GM21825 (cell line): ENCODE measurements around the gene MET.
"Not testable (repeated sequence)": the region's sequence is repeated elsewhere in the genome, so short reads cannot be mapped to it uniquely, and the experiment has no call there.

Experiments
- ATAC-seq: cut with Tn5 transposase; IDR thresholded peaks from one replicate; pipeline ENCODE4 v1.9.1; 2021; ENCODE audit warnings: mild to moderate bottlenecking, moderate library complexity; ENCODE audit not compliant: unreplicated experiment

MET gene

DNA sequence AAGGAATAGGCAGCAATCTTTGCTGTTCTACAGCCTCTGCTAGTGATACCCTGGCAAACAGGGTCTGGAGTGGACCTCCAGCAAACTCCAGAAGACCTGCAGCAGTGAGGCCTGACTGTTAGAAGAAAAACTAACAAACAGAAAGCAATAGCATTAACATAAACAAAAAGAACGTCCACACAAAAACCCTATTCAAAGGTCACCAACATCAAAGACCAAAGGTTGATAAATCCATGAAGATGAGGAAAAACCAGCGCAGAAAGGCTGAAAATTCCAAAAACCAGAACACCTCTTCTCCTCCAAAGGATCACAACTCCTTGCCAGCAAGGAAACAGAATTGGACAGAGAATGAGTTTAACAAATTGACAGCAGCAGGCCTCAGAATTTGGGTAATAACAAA is 71.8 kb downstream of the MET start:
- ATAC-seq = not testable (repeated sequence)

DNA sequence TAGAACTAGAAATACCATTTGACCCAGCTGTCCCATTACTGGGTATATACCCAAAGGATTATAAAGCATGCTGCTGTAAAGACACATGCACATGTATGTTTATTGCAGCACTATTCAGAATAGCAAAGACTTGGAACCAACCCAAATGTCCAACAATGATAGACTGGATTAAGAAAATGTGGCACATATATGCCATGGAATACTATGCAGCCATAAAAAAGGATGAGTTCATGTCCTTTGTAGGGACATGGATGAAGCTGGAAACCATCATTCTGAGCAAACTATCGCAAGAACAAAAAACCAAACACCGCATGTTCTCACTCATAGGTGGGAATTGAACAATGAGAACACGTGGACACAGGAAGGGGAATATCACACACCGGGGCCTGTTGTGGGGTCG is 74.4 kb downstream of the MET start:
- not testable (repeated sequence) for ATAC-seq

DNA sequence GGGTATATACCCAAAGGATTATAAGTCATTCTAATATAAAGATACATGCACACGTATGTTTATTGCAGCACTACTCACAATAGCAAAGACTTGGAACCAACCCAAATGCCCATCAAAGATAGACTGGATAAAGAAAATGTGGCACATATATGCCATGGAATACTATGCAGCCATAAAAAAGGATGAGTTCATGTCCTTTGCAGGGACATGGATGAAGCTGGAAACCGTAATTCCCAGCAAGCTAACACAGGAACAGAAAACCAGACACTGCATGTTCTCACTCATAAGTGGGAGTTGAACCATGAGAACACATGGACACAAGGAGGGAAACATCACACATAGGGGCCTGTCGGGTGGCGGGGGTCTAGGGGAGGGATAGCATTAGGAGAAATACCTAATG is 79.1 kb downstream of the MET start:
- not testable (repeated sequence) for ATAC-seq

DNA sequence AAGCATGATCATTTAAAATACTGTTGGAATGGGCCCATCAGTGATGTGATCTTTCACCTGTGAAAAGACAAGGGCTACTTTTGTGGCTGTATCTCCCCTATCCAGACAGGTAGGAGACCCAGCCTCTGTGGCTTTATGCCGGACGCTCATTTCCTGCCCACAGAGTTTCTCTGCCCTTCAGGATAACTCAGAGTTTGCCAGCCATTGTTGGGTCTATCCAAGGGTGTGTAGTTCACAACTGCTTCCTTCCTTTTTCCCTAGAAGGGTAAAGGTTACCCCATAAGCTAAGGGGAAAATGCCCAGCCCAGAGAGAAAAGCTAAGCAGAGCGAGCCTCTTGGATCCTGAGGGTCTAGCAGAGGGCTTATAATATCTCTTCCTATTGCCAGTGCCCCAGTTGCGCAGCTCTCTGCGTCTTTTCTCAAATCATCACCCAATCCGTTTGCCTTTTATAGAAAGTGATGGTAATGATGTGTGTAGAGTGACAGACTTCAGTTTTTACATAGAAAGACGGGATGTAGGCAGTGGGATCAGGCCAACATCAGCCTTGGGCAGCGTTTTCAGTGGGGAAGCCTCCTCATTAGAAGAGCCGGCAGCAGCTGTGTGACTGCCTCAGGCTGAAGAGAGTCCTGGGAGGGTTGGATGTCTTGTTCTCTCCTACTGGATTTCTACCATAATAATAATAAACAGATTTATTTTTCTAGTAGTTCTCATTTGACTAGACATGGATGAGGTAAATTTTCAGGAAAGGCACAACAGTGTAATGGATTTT is 80.5 kb downstream of the MET start:
- ATAC-seq = no peak

DNA sequence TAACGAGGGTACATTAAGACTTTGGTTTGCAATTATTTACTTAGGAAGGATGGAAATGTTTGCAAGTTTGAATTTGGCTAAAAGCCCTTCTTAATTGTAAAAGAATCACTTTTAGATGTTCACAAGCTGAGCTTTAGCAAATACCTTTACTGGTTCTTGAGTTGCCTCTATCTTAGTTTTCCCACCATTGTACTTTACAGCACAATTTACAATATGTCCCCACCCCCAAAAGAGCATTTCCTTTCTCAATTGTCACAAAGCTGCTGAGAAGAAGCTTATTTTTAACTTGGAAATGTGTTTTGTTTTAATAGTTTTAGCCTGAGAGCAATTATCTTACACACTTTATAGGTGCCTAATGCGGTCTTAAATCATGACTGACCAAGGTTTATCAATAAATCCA is 81.1 kb downstream of the MET start:
- no peak for ATAC-seq

DNA sequence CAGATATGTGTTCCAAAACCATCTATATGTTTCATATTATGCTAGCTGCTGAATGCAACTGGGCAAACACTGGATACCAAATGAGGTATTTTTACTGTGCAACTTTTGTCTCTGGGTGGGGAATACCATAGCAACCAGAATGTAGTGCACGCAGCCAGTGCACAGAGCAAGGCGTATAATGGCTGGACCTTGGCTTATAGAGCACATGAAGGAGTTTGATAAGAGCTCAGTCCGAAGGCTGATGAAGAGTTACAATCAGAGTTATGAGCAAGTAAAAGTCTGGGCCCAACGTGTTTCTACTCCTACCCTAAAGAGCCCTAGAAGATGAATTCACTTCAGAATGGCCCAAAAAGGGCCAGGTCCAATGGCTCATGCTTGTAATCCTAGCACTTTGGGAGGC is 82.2 kb downstream of the MET start:
- ATAC-seq = no peak

DNA sequence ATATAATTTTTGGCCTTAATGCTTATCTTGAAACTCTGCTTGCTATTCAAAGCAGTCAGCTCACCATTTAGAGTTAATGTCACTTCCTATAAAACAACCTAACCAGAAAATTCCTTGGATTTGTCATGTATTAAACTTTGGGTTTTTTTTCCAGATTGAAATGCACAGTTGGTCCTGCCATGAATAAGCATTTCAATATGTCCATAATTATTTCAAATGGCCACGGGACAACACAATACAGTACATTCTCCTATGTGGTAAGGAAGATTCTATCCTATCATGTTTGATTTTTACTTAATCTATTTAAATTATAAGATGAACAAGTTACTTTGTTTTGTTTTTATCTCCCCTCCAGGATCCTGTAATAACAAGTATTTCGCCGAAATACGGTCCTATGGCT is 85.3 kb downstream of the MET start:
- ATAC-seq = no peak

DNA sequence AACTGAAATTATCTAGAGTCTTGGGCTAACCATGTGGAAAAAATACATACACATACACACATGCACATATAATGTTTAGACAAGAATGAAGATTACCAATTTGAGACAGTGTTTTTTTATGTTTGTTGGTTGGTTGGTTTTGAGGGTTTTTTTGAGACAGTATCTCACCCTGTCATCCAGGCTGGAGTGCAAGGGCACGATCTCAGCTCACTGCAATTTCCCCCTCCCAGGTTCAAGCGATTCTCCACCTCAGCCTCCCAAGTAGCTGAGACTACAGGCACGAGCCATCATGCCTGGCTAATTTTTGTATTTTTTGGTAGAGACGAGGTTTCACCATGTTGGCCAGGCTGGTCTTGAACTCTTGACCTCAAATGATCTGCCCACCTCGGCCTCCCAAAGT is 87.6 kb downstream of the MET start:
- ATAC-seq = not testable (repeated sequence)

DNA sequence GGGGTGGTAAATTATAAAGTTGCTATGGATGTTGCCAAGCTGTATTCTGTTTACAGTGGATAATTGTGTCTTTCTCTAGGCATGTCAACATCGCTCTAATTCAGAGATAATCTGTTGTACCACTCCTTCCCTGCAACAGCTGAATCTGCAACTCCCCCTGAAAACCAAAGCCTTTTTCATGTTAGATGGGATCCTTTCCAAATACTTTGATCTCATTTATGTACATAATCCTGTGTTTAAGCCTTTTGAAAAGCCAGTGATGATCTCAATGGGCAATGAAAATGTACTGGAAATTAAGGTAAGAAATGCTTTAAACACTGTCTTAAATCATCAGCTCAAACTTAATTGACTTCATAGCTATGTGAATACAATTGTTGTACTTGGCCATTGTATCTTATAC is 91.0 kb downstream of the MET start:
- no peak for ATAC-seq

DNA sequence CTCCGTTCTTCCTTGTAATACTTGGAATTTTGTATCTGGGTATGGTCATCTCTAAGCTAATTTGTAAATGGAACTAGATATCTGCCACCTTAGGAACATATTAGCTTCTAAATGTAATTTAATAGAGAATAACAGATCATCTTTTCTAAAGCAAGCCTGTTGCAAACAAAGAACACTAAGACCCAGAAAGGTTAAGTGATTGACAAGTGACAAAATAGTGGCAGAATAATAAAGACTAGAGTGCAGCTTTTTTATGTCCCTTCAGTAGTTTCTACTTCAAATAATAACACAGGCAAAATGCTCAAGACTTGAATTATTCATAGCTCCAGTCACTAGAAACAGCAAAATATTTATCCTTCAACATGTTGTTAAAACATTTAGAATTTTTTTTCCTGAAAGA is 91.7 kb downstream of the MET start:
- ATAC-seq = no peak

DNA sequence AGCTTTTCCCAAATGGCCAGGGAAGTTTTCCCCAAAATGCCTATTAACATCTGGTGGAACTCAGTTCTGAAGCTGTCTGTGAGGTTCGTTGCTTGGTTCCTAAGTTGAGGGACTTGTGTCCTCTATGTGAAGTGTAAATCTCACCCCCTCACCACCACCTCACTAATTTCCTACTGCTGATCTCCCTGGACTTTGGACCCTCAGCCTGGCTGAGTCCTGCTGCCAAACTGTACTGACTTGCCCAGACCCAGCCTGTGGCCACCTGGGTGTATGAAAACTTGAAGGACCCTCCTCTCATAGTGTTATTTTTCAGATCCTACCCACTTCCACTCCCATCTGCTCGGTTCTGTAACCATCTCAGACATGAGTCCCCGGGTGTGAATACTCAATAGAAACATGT is 94.9 kb downstream of the MET start:
- ATAC-seq = no peak

DNA sequence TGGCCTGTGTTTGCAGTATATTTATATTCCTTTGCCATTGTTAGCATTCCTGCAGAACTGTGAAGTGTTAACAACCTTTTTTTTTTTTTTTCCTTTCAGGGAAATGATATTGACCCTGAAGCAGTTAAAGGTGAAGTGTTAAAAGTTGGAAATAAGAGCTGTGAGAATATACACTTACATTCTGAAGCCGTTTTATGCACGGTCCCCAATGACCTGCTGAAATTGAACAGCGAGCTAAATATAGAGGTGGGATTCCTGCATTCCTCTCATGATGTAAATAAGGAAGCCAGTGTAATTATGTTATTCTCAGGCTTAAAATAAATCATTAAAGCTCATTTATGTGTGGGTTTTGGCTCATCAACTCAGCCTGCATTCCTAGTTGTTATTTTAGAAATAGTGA is 97.5 kb downstream of the MET start:
- ATAC-seq = no peak

DNA sequence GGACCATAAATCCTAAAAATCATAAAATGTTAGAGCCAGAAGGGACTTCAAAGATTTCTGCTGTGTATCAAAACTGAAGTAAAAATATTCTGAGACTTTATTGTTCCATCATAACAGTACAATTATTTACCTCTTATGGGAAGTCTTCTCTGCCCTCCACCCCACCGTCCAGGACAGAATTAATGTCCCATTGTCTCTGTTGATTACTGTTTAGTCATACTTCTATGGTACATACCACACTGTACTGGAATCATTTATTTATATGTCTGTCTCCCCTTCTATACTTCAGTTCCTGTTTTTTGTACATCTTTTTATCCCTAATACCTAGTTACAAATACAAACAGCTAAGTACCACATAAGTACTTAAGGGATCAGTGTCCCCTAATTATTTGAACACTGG is 98.9 kb downstream of the MET start:
- ATAC-seq = no peak

DNA sequence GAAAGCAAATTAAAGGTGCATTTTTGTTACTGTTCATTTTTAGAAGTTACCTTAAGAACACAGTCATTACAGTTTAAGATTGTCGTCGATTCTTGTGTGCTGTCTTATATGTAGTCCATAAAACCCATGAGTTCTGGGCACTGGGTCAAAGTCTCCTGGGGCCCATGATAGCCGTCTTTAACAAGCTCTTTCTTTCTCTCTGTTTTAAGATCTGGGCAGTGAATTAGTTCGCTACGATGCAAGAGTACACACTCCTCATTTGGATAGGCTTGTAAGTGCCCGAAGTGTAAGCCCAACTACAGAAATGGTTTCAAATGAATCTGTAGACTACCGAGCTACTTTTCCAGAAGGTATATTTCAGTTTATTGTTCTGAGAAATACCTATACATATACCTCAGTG is 99.6 kb downstream of the MET start:
- no peak for ATAC-seq

DNA sequence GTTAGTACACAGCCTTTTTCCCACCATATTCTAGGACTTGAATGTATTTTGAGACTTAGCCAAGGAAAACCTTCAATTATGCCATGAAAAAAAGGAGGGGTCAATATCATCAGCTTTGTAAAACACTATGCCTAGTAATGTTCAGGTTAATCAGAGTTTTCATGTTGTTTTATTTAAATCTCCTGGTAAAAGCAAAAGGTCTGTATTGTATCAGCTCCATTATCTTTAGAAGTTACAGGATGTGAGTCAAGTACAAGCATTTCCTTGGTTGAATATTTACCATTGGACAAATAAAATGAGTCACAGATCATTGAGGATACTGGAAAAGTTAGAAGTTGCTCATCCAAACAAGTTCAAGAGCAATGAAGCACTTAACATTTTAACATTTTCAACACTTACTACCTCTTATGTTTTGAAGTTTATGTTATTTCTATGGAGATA is 100.4 kb downstream of the MET start:
- no peak for ATAC-seq

DNA sequence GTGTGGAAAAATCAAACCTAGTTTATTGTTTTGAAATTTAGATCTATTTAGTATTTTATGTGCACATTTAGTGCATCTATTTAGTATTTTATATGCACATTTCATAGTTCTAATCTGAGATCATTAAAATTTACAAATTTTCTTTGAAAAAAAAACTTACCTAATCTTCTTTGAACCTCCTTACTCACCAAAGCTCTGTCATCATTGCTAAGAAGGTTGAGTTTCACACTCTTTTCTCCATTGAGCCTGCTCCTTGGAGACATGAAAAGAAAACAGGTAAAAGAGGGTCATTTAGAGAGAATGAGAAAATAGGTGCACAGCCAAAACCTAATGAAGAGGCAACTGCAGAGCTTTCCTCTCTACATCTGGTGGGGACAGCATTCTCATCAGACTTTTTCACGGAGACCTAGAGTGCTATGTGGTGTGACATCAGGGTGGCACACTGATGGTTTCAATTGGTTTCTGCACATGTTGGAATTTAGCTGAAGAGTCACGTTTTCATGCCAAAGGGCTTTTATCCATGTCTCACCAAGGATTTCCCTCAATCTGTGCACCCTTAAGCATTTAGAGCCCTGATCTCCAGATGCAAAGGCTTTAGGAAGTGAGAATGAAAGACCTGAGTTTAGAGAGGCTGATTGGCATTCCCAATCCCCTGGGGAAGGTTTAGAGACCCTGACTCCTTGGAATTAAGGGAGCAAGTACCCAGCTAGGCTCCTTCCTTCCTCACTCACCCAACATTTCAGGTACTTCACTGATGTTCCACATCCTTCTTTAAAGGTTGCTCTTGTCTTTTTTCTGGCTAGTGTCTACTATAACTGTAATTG is 101.1 kb downstream of the MET start:
- no peak for ATAC-seq

DNA sequence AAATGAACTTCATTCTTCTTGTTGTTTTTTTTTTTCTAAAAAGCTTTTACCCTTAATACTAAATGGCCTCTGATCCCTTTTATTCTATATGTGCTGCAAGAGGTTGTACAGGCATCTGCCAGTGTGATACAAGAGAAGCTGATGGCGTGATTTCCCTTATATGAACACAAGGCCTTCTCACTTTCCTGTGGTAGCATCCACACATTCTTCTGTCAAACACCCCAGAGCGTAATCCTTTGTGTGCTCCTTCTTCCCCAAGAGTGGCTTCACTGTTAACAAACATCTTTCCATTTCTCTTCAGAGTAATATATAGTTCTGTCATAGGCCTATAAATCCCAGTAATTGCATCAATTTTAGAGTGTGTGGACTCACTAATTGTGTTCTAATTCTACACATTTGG is 104.0 kb downstream of the MET start:
- ATAC-seq = no peak

DNA sequence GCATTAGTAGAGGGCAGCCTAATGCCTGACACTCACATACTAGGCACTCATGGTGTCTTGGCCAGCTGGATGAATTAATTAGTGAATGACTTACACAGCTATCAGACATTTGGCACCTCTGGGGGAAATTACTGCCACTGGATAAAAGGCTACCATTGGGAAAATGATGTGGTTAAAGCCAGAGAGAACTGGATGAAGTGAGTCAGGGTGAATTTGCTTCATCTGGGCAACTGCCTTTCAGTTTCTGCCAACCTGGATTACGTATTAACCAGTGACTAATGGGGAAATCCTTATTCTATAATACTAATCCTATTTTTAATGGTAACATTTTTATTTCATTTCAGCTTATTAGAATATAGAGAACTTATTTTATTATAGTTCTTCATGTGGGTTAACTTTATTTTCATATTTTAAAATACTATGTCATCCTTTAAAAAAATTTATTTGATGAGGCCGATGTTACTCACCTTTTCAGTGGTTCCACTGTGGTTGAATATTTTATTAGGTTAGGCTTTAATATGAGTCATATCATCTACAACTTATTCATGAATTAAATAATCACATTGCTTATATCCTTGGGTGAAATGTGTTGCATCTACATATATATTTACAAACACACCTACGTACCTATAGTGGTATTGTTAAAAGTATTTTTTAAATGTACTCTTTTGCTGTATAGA is 104.8 kb downstream of the MET start:
- ATAC-seq = peak; percentile 83

DNA sequence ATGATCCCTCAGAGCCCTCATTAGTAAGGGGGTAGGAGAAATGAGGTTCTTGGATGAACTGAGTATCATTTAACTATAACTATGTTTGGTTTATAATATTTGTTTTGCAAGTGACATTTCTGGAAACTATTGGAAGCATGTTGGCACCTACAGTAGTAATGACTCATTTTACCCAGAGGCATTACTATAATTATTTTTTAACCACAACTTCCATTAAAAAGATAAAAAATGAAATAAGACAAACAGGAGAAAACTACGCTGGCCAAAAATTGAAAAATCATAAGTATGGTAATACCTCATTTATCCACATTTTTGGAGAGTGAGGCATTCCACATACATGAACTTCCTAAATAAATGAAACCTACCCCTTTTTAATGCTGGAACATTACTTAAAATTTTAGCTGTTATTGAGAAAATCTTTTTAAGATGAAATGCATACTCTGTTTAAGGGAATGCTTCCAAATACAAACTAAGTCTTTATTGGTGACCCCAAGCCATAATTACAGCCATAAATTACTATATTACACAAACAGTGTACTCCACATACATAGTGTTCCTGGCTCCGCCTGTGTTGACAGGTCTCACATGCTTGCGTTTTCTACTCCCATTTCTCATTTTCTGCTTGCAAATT is 105.8 kb downstream of the MET start:
- ATAC-seq = no peak

DNA sequence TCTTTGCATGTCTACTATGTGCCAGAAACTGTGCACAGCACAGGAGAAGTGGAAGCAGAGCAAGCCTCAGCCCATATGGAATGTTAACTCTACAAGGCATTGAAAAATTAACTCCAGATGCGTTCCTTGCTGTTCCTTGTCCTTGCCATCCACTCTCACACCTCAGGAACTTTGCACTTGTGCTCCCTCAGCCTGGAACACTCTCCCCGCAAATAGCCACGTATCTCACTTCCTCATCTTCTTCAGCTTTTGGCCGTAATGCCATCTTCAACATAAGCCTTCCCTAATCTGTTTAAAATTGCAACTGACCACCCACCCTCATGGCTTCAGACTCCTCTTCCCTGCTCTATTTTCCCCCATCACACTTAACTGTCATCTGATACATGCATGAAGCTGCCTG is 107.2 kb downstream of the MET start:
- no peak for ATAC-seq

DNA sequence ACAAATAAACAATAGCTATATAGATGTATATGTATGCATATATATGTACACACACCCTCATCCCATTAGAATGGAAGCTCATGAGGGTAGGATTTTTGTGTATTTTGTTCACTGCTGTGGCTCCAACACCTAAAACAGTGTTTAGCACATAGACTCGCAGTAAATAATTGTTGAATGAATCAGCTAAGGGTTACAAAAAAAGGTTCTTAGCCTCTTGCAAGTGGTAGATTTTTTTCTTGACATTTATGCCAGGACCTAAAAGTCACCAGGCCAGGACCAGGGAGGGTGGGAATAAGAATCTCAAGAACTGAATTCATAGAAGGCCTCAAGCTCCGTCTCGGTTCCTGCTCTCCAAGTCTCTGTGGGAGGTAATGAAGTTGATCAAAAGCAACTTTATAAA is 107.9 kb downstream of the MET start:
- ATAC-seq = no peak
